ENCODE measurements around the gene NOBOX.
A peak's percentile ranks its signal among the peaks of the same experiment; 100 is the strongest.
"Not testable (repeated sequence)": the region's sequence is repeated elsewhere in the genome, so short reads cannot be mapped to it uniquely, and the experiment has no call there.

The NOBOX gene

GRCh38 chr7:144391823-144392255 is 11.7 kb downstream of the NOBOX start:
- DNase-seq (ENCODE audit: low spot score): peak; percentile 15

GRCh38 chr7:144391014-144391413 is 12.5 kb downstream of the NOBOX start:
- DNase-seq (ENCODE audit: low spot score): no peak

- DNase-seq (ENCODE audit: low spot score): no peak
These were observed 13.0 kb downstream of the NOBOX start for GRCh38 chr7:144390481-144390880.

- no peak for DNase-seq (ENCODE audit: low spot score)
These were observed 14.5 kb downstream of the NOBOX start for GRCh38 chr7:144388950-144389349.

- no peak for DNase-seq (ENCODE audit: low spot score)
These were observed 16.8 kb downstream of the NOBOX start for GRCh38 chr7:144386741-144387140.

GRCh38 chr7:144384555-144385245 is 18.8 kb downstream of the NOBOX start:
- DNase-seq (ENCODE audit: low spot score): no peak

- DNase-seq (ENCODE audit: low spot score): no peak
These were observed 19.4 kb downstream of the NOBOX start for GRCh38 chr7:144384071-144384470.

- no peak for DNase-seq (ENCODE audit: low spot score)
These were observed 23.6 kb downstream of the NOBOX start for GRCh38 chr7:144379776-144380384.

- no peak for DNase-seq (ENCODE audit: low spot score)
These were observed 24.8 kb downstream of the NOBOX start for GRCh38 chr7:144378651-144379050.

- not testable (repeated sequence) for DNase-seq (ENCODE audit: low spot score)
These were observed 34.3 kb downstream of the NOBOX start for GRCh38 chr7:144369221-144369620.

GRCh38 chr7:144367250-144367649 is 36.2 kb downstream of the NOBOX start:
- DNase-seq (ENCODE audit: low spot score): not testable (repeated sequence)

- not testable (repeated sequence) for DNase-seq (ENCODE audit: low spot score)
These were observed 38.0 kb downstream of the NOBOX start for GRCh38 chr7:144365523-144365922.

GRCh38 chr7:144362061-144362460 is 41.4 kb downstream of the NOBOX start:
- DNase-seq (ENCODE audit: low spot score): not testable (repeated sequence)

- DNase-seq (ENCODE audit: low spot score): not testable (repeated sequence)
These were observed 46.6 kb downstream of the NOBOX start for GRCh38 chr7:144356860-144357259.

- not testable (repeated sequence) for DNase-seq (ENCODE audit: low spot score)
These were observed 47.3 kb downstream of the NOBOX start for GRCh38 chr7:144356185-144356584.

- DNase-seq (ENCODE audit: low spot score): not testable (repeated sequence)
These were observed 48.2 kb downstream of the NOBOX start, which contains the start of gene ARHGEF5 for GRCh38 chr7:144355176-144355822. Gene ARHGEF5, plus strand, starts transcription at chr7:144355402. Its CDS starts 7,268 bp downstream, at chr7:144362670.

- DNase-seq (ENCODE audit: low spot score): peak; percentile 3
These were observed 51.8 kb downstream of the NOBOX start for GRCh38 chr7:144351667-144352066.

- not testable (repeated sequence) for DNase-seq (ENCODE audit: low spot score)
These were observed 54.9 kb downstream of the NOBOX start for GRCh38 chr7:144348625-144349024.

Measured in hematopoietic multipotent progenitor cell treated with erythropoietin and hydrocortisone succinate and interleukin-3 and kit ligand, for 17 days (in vitro differentiated cells).